ENCODE measurements around the gene CDKN2AIP.
"Not testable (repeated sequence)": the region's sequence is repeated elsewhere in the genome, so short reads cannot be mapped to it uniquely, and the experiment has no call there.

GRCh38 chr4:183463903-183464619 lies 19.6 kb downstream of the CDKN2AIP start:
- TF ChIP-seq CTCF (IDR thresholded peaks at IDR 0.05 in 2 of 3, conservative IDR thresholded peaks at IDR 0.05 in 1 of 3; ENCODE audit: control insufficient read depth in 2 of 3, extremely low read depth in 1 of 3, insufficient read depth in 1 of 3, low read depth in 3 of 3, low read length in 3 of 3); TBL1XR1 (IDR thresholded peaks at IDR 0.05; ENCODE audit: low read depth, low read length); SP1 (IDR thresholded peaks at IDR 0.05; ENCODE audit: low read depth, low read length); BACH1 (IDR thresholded peaks at IDR 0.05; ENCODE audit: borderline replicate concordance); RAD21 (IDR thresholded peaks at IDR 0.05; ENCODE audit: insufficient read depth, low read depth, low read length); YY1 (IDR thresholded peaks at IDR 0.05; ENCODE audit: low read depth, low read length); EZH2 (IDR thresholded peaks at IDR 0.05; ENCODE audit: borderline replicate concordance, control insufficient read depth, low read depth, low read length); FOXK2 (IDR thresholded peaks at IDR 0.05); ATF2 (IDR thresholded peaks at IDR 0.05; ENCODE audit: low read length); NFXL1 (IDR thresholded peaks at IDR 0.05; ENCODE audit: borderline replicate concordance); NR2C2 (IDR thresholded peaks at IDR 0.05; ENCODE audit: borderline replicate concordance, control insufficient read depth, insufficient read length, low read depth): not testable (repeated sequence)

Data from GM12878 (cell line).